Measurements from ENCODE around the gene IFNA2.

Gene IFNA2

GRCh38 chr9:21399956-21400355 lies 14.8 kb upstream of the IFNA2 start:
- ATAC-seq (ENCODE audit: insufficient read depth, low read depth) (no peak), DNase-seq (no peak)

GRCh38 chr9:21398955-21399489 lies 13.8 kb upstream of the IFNA2 start:
- H3K4me1 ChIP-seq (ENCODE audit: insufficient read depth, low read length) = peaks cover 9% of the 10 kb centered on the region
- no peaks in the 10 kb centered on the region for H3K9me3 ChIP-seq (ENCODE audit: insufficient read depth, low read length, severe bottlenecking)
- H3K9ac ChIP-seq (ENCODE audit: low read depth, low read length) = no peak overlapping the region
- ATAC-seq (ENCODE audit: insufficient read depth, low read depth) = no peak
- no peaks in the 10 kb centered on the region for H4K20me1 ChIP-seq (ENCODE audit: insufficient read depth, low read length)
- peaks cover 33% of the 10 kb centered on the region for H3K27me3 ChIP-seq (ENCODE audit: insufficient read depth, low read length, poor library complexity)
- H3K36me3 ChIP-seq (ENCODE audit: insufficient read depth, low read length) = no peaks in the 10 kb centered on the region
- H3K27ac ChIP-seq (ENCODE audit: low read length) = no peak overlapping the region
- DNase-seq = no peak
- H3K79me2 ChIP-seq (ENCODE audit: insufficient read depth, low read length) = no peaks in the 10 kb centered on the region
- H2AFZ ChIP-seq (ENCODE audit: low read depth, low read length) = no peak overlapping the region
- no peak for TF ChIP-seq EZH2 (IDR thresholded peaks at IDR 0.05; ENCODE audit: borderline replicate concordance, low read depth, low read length, severe bottlenecking)
- no peak for TF ChIP-seq CTCF (IDR thresholded peaks at IDR 0.05; ENCODE audit: borderline replicate concordance, extremely low read depth, low read length, poor library complexity, severe bottlenecking)
- H3K4me3 ChIP-seq (ENCODE audit: low read depth in 1 of 2, low read length in 2 of 2) = no peak overlapping the region
- no peak overlapping the region for H3K4me2 ChIP-seq (ENCODE audit: insufficient read depth, low read length)

More at GRCh38 chr9:21399956-21400355, 14.8 kb upstream of the IFNA2 start:
- no peak for TF ChIP-seq CTCF (IDR thresholded peaks at IDR 0.05; ENCODE audit: borderline replicate concordance, extremely low read depth, low read length, poor library complexity, severe bottlenecking)
- no peak for TF ChIP-seq EZH2 (IDR thresholded peaks at IDR 0.05; ENCODE audit: borderline replicate concordance, low read depth, low read length, severe bottlenecking)
- no peak overlapping the region; the same call in 1 of the 2 replicates for H2AFZ ChIP-seq (ENCODE audit: low read depth, low read length)
- no peak overlapping the region for H3K4me2 ChIP-seq (ENCODE audit: insufficient read depth, low read length)
- no peaks in the 10 kb centered on the region for H3K36me3 ChIP-seq (ENCODE audit: insufficient read depth, low read length)
- no peaks in the 10 kb centered on the region for H4K20me1 ChIP-seq (ENCODE audit: insufficient read depth, low read length)
- H3K9ac ChIP-seq (ENCODE audit: low read depth, low read length) = no peak overlapping the region
- H3K4me3 ChIP-seq (ENCODE audit: low read depth in 1 of 2, low read length in 2 of 2) = no peak overlapping the region
- no peaks in the 10 kb centered on the region for H3K79me2 ChIP-seq (ENCODE audit: insufficient read depth, low read length)
- no peak overlapping the region for H3K27ac ChIP-seq (ENCODE audit: low read length)
- H3K9me3 ChIP-seq (ENCODE audit: insufficient read depth, low read length, severe bottlenecking) = no peaks in the 10 kb centered on the region
- H3K27me3 ChIP-seq (ENCODE audit: insufficient read depth, low read length, poor library complexity) = peaks cover 31% of the 10 kb centered on the region
- peaks cover 9% of the 10 kb centered on the region for H3K4me1 ChIP-seq (ENCODE audit: insufficient read depth, low read length)

GRCh38 chr9:21395778-21396717 lies 10.8 kb upstream of the IFNA2 start:
- Histone ChIP-seq H2AFZ (ENCODE audit: low read depth, low read length) (peak overlapping the region; percentile 69), H3K9ac (ENCODE audit: low read depth, low read length) (peak overlapping the region; percentile 35), H3K27ac (ENCODE audit: low read length) (no peak overlapping the region), H3K27me3 (ENCODE audit: insufficient read depth, low read length, poor library complexity) (peaks cover 43% of the 10 kb centered on the region), H3K4me3 (ENCODE audit: low read depth in 1 of 2, low read length in 2 of 2) (peak overlapping the region in 1 of 2 experiments; percentile 54; a peak in 2 of 4 replicates), H4K20me1 (ENCODE audit: insufficient read depth, low read length) (no peaks in the 10 kb centered on the region), H3K79me2 (ENCODE audit: insufficient read depth, low read length) (no peaks in the 10 kb centered on the region), H3K4me2 (ENCODE audit: insufficient read depth, low read length) (peak overlapping the region; percentile 80), H3K4me1 (ENCODE audit: insufficient read depth, low read length) (peaks cover 9% of the 10 kb centered on the region), H3K36me3 (ENCODE audit: insufficient read depth, low read length) (no peaks in the 10 kb centered on the region), H3K9me3 (ENCODE audit: insufficient read depth, low read length, severe bottlenecking) (no peaks in the 10 kb centered on the region)
- ATAC-seq (ENCODE audit: insufficient read depth, low read depth) (peak; percentile 92), DNase-seq (peak; percentile 52)
- peak; percentile 65 for TF ChIP-seq EZH2 (IDR thresholded peaks at IDR 0.05; ENCODE audit: borderline replicate concordance, low read depth, low read length, severe bottlenecking)
- TF ChIP-seq CTCF (IDR thresholded peaks at IDR 0.05; ENCODE audit: borderline replicate concordance, extremely low read depth, low read length, poor library complexity, severe bottlenecking) = peak; percentile 86

All from DND-41 (cell line).